HepG2 (cell line): ENCODE measurements around the gene MICOS13. TPM values are rescaled to one million over a fixed set of nuclear protein-coding genes. Genes with fewer than 3 reads are reported as not detected.
A peak's percentile ranks its signal among the peaks of the same experiment; 100 is the strongest.

Experiments used
- ATAC-seq: fragments of 200-7000 bp; cut with Tn5 transposase; 3 replicates; pipeline ENCODE4 v1.9.1; 2020; ENCODE audit warnings: mild to moderate bottlenecking, moderate library complexity
- BruUV-seq: library from RNA; stranded (reverse); fragments of 400-500 nt; replicated peaks from 2 replicates; lab custom pipeline; 2021; lab: Mats Ljungman, UMichigan
- CTCF ChIA-PET: fragments of 300-600 bp; formaldehyde crosslinking; extraction: SDS; loops from one replicate; lab custom pipeline; 2021; ENCODE audit warnings: low total read pairs, inconsistent platforms, low intra/inter-chr PET ratio; lab: Yijun Ruan, JAX
- POLR2A ChIA-PET: fragments of 350-600 bp; sonication (Branson Sonifier 250); formaldehyde crosslinking; loops from one replicate; lab custom pipeline; 2020; ENCODE audit warnings: antibody characterized with exemption, inconsistent platforms; lab: Yijun Ruan, JAX
- DNase-seq: peaks from one replicate; pipeline ENCODE4 v3.0.0-alpha.2; 2015; ENCODE audit warnings: low spot score
- FAIRE-seq: peaks from 3 replicates; lab custom pipeline; 2011; peaks lifted over from hg19 to GRCh38; lab: Jason Lieb, UNC
- H2AFZ ChIP-seq: one replicate; pipeline ENCODE4 v1.6.1; 2011; ENCODE audit warnings: low read length, inconsistent platforms
- H3K27ac ChIP-seq: fragments of 300-600 bp; 3 replicates; pipeline ENCODE4 v1.8.0; 2011; ENCODE audit warnings: mixed run types, mild to moderate bottlenecking, mixed read lengths, low read length, inconsistent platforms; ENCODE audit not compliant: insufficient read depth; ENCODE audit errors: extremely low read length
- H3K27me3 ChIP-seq, 2 experiments: fragments of 200-600 bp in 1 of 2; 2 replicates in 1 of 2; 3 replicates in 1 of 2; pipeline versions ENCODE4 v1.6.0 to v1.8.0; 2011; ENCODE audit warnings: low read length in 2 of 2, mild to moderate bottlenecking in 2 of 2, moderate library complexity in 2 of 2, inconsistent platforms in 1 of 2; ENCODE audit not compliant: insufficient read depth in 2 of 2, control insufficient read depth in 1 of 2
- H3K36me3 ChIP-seq, 2 experiments: fragments of 200-600 bp in 1 of 2; replicated peaks in 1 of 2; 2 replicates in 1 of 2; 3 replicates in 1 of 2; pipeline versions ENCODE4 v1.5.1 to v1.8.0; 2011; ENCODE audit warnings: low read length in 2 of 2, inconsistent platforms in 1 of 2; ENCODE audit not compliant: insufficient read depth in 2 of 2, control insufficient read depth in 1 of 2
- H3K4me1 ChIP-seq: 2 replicates; pipeline ENCODE4 v1.5.1; 2012; ENCODE audit warnings: low read length, inconsistent platforms; ENCODE audit not compliant: insufficient read depth
- H3K4me2 ChIP-seq: 2 replicates; pipeline ENCODE4 v1.6.0; 2011; ENCODE audit warnings: low read depth, low read length, inconsistent platforms
- H3K4me3 ChIP-seq, 3 experiments: fragments of 200-600 bp in 1 of 3; sonication (generic), shearing (Covaris generic) in 1 of 3; replicated peaks in 1 of 3; 2 replicates each; pipeline ENCODE4 v1.5.1; 2011 to 2016; ENCODE audit warnings: low read length in 3 of 3, inconsistent platforms in 2 of 3, low read depth in 2 of 3, mild to moderate bottlenecking in 2 of 3, control low read depth in 1 of 3, mixed read lengths in 1 of 3; ENCODE audit not compliant: insufficient read depth in 1 of 3
- H3K79me2 ChIP-seq: one replicate; pipeline ENCODE4 v1.6.1; 2011; ENCODE audit warnings: low read length, inconsistent platforms; ENCODE audit not compliant: insufficient read depth
- H3K9ac ChIP-seq: 2 replicates; pipeline ENCODE4 v1.6.0; 2011; ENCODE audit warnings: mild to moderate bottlenecking, low read depth, low read length, inconsistent platforms; ENCODE audit not compliant: insufficient read depth
- H3K9me3 ChIP-seq: 2 replicates; pipeline ENCODE4 v1.5.1; 2012; ENCODE audit warnings: mild to moderate bottlenecking, low read length
- H4K20me1 ChIP-seq: 2 replicates; pipeline ENCODE4 v1.6.0; 2011; ENCODE audit warnings: inconsistent platforms, mild to moderate bottlenecking, low read length, moderate library complexity; ENCODE audit not compliant: insufficient read depth
- AKAP8 ChIP-seq: sonication (generic); formaldehyde crosslinking; IDR thresholded peaks from 2 replicates; pipeline ENCODE4 v1.5.1; 2020; ENCODE audit warnings: mild to moderate bottlenecking, missing genetic modification reagents
- DPF2 ChIP-seq: sonication (generic); formaldehyde crosslinking; IDR thresholded peaks from 2 replicates; pipeline ENCODE4 v1.4.0; 2020; ENCODE audit warnings: mild to moderate bottlenecking, low read depth, missing genetic modification reagents, borderline replicate concordance
- DR1 ChIP-seq: sonication (generic); formaldehyde crosslinking; IDR thresholded peaks from 2 replicates; pipeline ENCODE4 v1.8.0; 2021; ENCODE audit warnings: mild to moderate bottlenecking, missing genetic modification reagents, inconsistent platforms
- FIP1L1 ChIP-seq: fragments of 200-400 bp; formaldehyde crosslinking; IDR thresholded peaks from 2 replicates; pipeline ENCODE4 v1.6.1; 2018; ENCODE audit warnings: low read depth, mild to moderate bottlenecking, low read length, moderate library complexity, borderline replicate concordance; ENCODE audit not compliant: insufficient read depth
- MED1 ChIP-seq: sonication (generic); formaldehyde crosslinking; IDR thresholded peaks from 2 replicates; pipeline ENCODE4 v1.4.0; 2020; ENCODE audit warnings: missing genetic modification reagents
- MYC ChIP-seq: sonication (generic); formaldehyde crosslinking; IDR thresholded peaks from 2 replicates; pipeline ENCODE4 v1.9.0; 2021; ENCODE audit warnings: missing genetic modification reagents, borderline replicate concordance
- NFE2L1 ChIP-seq: sonication (generic); formaldehyde crosslinking; IDR thresholded peaks from 2 replicates; pipeline ENCODE4 v1.4.0; 2020; ENCODE audit warnings: missing genetic modification reagents, mild to moderate bottlenecking, borderline replicate concordance
- TAF1 ChIP-seq: sonication (generic); formaldehyde crosslinking; IDR thresholded peaks from 2 replicates; pipeline ENCODE4 v1.4.0; 2020; ENCODE audit warnings: missing genetic modification reagents
- TEAD2 ChIP-seq: sonication (generic); formaldehyde crosslinking; IDR thresholded peaks from 2 replicates; pipeline ENCODE4 v1.9.0; 2021; ENCODE audit warnings: missing genetic modification reagents
- ZMYM2 ChIP-seq: sonication (generic); formaldehyde crosslinking; IDR thresholded peaks from 2 replicates; pipeline ENCODE4 v1.8.0; 2022; ENCODE audit warnings: mild to moderate bottlenecking, missing genetic modification reagents
- ZNF17 ChIP-seq: sonication (generic); formaldehyde crosslinking; IDR thresholded peaks from 2 replicates; pipeline ENCODE4 v1.5.0; 2020; ENCODE audit warnings: mild to moderate bottlenecking, missing genetic modification reagents
- ZNF274 ChIP-seq: sonication (generic); formaldehyde crosslinking; IDR thresholded peaks from 2 replicates; pipeline ENCODE4 v1.5.1; 2020; ENCODE audit warnings: mild to moderate bottlenecking, missing genetic modification reagents
- ZNF33B ChIP-seq: sonication (generic); formaldehyde crosslinking; IDR thresholded peaks from 2 replicates; pipeline ENCODE4 v1.5.1; 2020; ENCODE audit warnings: mild to moderate bottlenecking, missing genetic modification reagents
- ZNF850 ChIP-seq: sonication (generic); formaldehyde crosslinking; conservative IDR thresholded peaks from 2 replicates; pipeline ENCODE4 v1.9.0; 2021; ENCODE audit warnings: mild to moderate bottlenecking, missing genetic modification reagents
- ZSCAN29 ChIP-seq: sonication (generic); formaldehyde crosslinking; conservative IDR thresholded peaks from 2 replicates; pipeline ENCODE4 v1.4.0; 2020; ENCODE audit warnings: mild to moderate bottlenecking, missing genetic modification reagents
- WGBS: methylation state at CpG from one replicate; pipeline ENCODE4 v1.1.6; 2017; ENCODE audit warnings: low lambda C conversion rate; 5-methylcytosine and 5-hydroxymethylcytosine counted together
- in situ Hi-C: cut with HindIII; loops from 2 replicates; pipeline ENCODE4 v1.10.0; 2017; ENCODE audit warnings: low pct_unique_long_range_greater_than_20kb; ENCODE audit not compliant: extremely low pct_ligation_motif_present
- intact Hi-C: fragments of 100-400 bp; cut with micrococcal nuclease; formaldehyde crosslinking; loops from one replicate; pipeline ENCODE4 v1.10.0; 2022; ENCODE audit not compliant: unreplicated experiment
- polyA plus RNA-seq, 8 experiments: library from polyadenylated mRNA; depleted of rRNA in 3 of 8; stranded (reverse) in 7 of 8; unstranded in 1 of 8; fragments of >200 nt; fragmentation: Illumina TruSeq in 4 of 8; extraction: Trizol in 4 of 8; gene quantifications; 2 replicates each; pipeline versions ENCODE4 v1.2.1 to v1.2.3, GENCODE V29; 2011 to 2016; ENCODE audit warnings: low read depth in 4 of 8, missing spikeins in 1 of 8, mixed read lengths in 1 of 8; ENCODE audit not compliant: insufficient read depth in 1 of 8
- total RNA-seq, 5 experiments: library from RNA; depleted of rRNA; stranded (reverse); fragments of >200 nt; fragmentation: Illumina TruSeq; extraction: Trizol; gene quantifications; 2 replicates each; pipeline ENCODE4 v1.2.3, GENCODE V29; 2016; ENCODE audit warnings: low read depth in 1 of 5
- TF ChIP-seq, protein P1 (sequence below): sonication (generic); formaldehyde crosslinking; IDR thresholded peaks from 2 replicates; pipeline ENCODE4 v1.4.0; 2020; ENCODE audit warnings: mild to moderate bottlenecking, missing genetic modification reagents
- TF ChIP-seq, protein P2 (sequence below): sonication (generic); formaldehyde crosslinking; IDR thresholded peaks from 2 replicates; pipeline ENCODE4 v1.8.1; 2023; ENCODE audit warnings: mild to moderate bottlenecking, missing genetic modification reagents
- TF ChIP-seq, protein P3 (sequence below): fragments of 450-650 bp; IDR thresholded peaks from 2 replicates; pipeline ENCODE4 v1.6.1; 2016
- TF ChIP-seq, protein P4 (sequence below): sonication (generic); formaldehyde crosslinking; IDR thresholded peaks from 2 replicates; pipeline ENCODE4 v1.8.1; 2023; ENCODE audit warnings: mild to moderate bottlenecking, missing genetic modification reagents

The MICOS13 gene
- total and polyA plus RNA-seq, 2 of the 13 experiments (the other 11 are each of a cell fraction or from before 2014, with no cell fraction given) = 28.8 to 35.4 TPM

DNA sequence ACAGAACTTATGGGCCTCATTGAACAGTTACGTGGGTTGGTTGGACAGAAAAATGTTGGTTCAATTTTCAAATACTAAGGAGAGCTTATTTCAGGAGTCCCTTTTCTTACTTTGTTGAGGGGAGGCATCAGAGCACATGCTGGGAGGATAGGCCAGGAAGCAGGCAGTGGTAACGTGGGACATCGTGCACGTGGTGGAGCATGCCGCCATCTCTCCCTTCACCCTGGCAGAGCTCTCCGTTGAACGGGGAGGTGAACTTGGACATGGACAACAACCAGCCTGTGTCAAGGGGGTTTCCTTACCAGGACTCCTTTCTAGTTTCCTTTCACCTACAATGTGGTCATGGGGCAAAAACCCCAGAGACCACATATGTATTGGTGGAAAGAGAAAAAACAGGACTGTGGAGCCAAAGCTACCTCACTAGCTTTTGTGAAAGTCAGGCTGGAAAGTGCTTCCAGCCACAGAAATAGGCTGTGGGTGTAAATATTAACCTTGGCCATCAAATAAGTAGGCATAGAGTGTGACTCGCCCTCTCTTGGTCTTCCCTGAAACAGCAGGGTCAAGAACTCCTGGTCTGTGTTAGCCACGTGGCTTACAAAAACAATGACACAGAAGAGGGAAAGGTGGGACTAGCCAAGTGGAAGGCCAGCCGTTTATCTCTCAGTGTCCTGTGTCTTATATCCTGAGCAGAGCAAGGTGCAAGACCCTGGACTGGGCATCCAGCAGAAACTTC, 14.4 kb downstream of the MICOS13 start:
- no peaks in the 10 kb centered on the region for H3K9me3 ChIP-seq
- peaks cover 57 to 78% of the 10 kb centered on the region in 2 experiments for H3K36me3 ChIP-seq
- no peak overlapping the region for H3K4me3 ChIP-seq
- no peak overlapping the region for H3K27ac ChIP-seq
- H4K20me1 ChIP-seq = 0 out of 2 replicates have a peak, but pooled peaks cover 9% of the 10 kb centered on the region
- WGBS = 74% methylated on average over 10 of the region's 10 CpGs
- H3K9ac ChIP-seq = no peak overlapping the region
- ATAC-seq (peak; percentile 82), DNase-seq (peak; percentile 69), FAIRE-seq (peak; percentile 70)
- no peak overlapping the region for H2AFZ ChIP-seq
- H3K27me3 ChIP-seq = no peaks in the 10 kb centered on the region
- in situ Hi-C loops (no loop called here), intact Hi-C loops (no loop called here)
- TSS peak; percentile 25 for BruUV-seq
- ChIA-PET POLR2A (interaction anchor here (1.1 to 1.5 kb wide), 2 partner anchors 43 to 45 kb away, joined by 3 to 7 read pairs; partner anchors contain the start of genes SAFB and SAFB2), CTCF (no interaction called here)
- peaks cover 15% of the 10 kb centered on the region for H3K4me1 ChIP-seq
- no peak overlapping the region for H3K4me2 ChIP-seq
- no peaks in the 10 kb centered on the region for H3K79me2 ChIP-seq
- TF ChIP-seq TAF1 (CRISPR knock-in tag) (no peak), ZNF17 (CRISPR knock-in tag) (no peak), MYC (CRISPR knock-in tag) (0 out of 2 replicates have a peak, but pooled peaks have one; percentile 17), AKAP8 (0 out of 2 replicates have a peak, but pooled peaks have one; percentile 50), ZMYM2 (no peak), MED1 (CRISPR knock-in tag) (0 out of 2 replicates have a peak, but pooled peaks have one; percentile 31), ZNF33B (no peak), TEAD2 (CRISPR knock-in tag) (no peak), NFE2L1 (CRISPR knock-in tag) (no peak), ZNF274 (CRISPR knock-in tag) (no peak), DR1 (CRISPR knock-in tag) (no peak), ZSCAN29 (CRISPR knock-in tag) (no peak), DPF2 (no peak), FIP1L1 (no peak), ZNF850 (CRISPR knock-in tag) (no peak)
- TF ChIP-seq, protein P1, sequence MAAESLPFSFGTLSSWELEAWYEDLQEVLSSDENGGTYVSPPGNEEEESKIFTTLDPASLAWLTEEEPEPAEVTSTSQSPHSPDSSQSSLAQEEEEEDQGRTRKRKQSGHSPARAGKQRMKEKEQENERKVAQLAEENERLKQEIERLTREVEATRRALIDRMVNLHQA (CRISPR knock-in tag) = no peak
- TF ChIP-seq, protein P2, sequence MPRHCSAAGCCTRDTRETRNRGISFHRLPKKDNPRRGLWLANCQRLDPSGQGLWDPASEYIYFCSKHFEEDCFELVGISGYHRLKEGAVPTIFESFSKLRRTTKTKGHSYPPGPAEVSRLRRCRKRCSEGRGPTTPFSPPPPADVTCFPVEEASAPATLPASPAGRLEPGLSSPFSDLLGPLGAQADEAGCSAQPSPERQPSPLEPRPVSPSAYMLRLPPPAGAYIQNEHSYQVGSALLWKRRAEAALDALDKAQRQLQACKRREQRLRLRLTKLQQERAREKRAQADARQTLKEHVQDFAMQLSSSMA (CRISPR knock-in tag) = no peak
- TF ChIP-seq, protein P3, sequence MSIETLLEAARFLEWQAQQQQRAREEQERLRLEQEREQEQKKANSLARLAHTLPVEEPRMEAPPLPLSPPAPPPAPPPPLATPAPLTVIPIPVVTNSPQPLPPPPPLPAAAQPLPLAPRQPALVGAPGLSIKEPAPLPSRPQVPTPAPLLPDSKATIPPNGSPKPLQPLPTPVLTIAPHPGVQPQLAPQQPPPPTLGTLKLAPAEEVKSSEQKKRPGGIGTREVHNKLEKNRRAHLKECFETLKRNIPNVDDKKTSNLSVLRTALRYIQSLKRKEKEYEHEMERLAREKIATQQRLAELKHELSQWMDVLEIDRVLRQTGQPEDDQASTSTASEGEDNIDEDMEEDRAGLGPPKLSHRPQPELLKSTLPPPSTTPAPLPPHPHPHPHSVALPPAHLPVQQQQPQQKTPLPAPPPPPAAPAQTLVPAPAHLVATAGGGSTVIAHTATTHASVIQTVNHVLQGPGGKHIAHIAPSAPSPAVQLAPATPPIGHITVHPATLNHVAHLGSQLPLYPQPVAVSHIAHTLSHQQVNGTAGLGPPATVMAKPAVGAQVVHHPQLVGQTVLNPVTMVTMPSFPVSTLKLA = peak; percentile 74
- TF ChIP-seq, protein P4, sequence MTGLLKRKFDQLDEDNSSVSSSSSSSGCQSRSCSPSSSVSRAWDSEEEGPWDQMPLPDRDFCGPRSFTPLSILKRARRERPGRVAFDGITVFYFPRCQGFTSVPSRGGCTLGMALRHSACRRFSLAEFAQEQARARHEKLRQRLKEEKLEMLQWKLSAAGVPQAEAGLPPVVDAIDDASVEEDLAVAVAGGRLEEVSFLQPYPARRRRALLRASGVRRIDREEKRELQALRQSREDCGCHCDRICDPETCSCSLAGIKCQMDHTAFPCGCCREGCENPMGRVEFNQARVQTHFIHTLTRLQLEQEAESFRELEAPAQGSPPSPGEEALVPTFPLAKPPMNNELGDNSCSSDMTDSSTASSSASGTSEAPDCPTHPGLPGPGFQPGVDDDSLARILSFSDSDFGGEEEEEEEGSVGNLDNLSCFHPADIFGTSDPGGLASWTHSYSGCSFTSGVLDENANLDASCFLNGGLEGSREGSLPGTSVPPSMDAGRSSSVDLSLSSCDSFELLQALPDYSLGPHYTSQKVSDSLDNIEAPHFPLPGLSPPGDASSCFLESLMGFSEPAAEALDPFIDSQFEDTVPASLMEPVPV (CRISPR knock-in tag) = no peak
